ENCODE data around the gene TPSG1. TPM values are rescaled to one million over a fixed set of nuclear protein-coding genes. Genes with fewer than 3 reads are reported as not detected.

The TPSG1 gene
- total and polyA plus RNA-seq, 5 donors = 0.21 TPM; not detected in 4

Other genes starting within 250 kb of the TPSG1 start
- gene SOX8, start 243.5 kb downstream of the TPSG1 start, total RNA-seq = 1 to 10 TPM in 3 of 4 donors, under 1 TPM in 1; 0.97 to 2.1 (median 1.9) TPM
- 1.5 TPM for gene SOX8, start 243.5 kb downstream of the TPSG1 start, polyA plus RNA-seq
- 10 to 100 TPM in 3 of 4 donors, 1 to 10 TPM in 1; 7.7 to 35.3 (median 22.6) TPM for gene SSTR5, start 152.5 kb downstream of the TPSG1 start, total RNA-seq
- 13.4 TPM for gene SSTR5, start 152.5 kb downstream of the TPSG1 start, polyA plus RNA-seq
- gene C1QTNF8, start 129.0 kb downstream of the TPSG1 start, total RNA-seq = under 1 TPM in 2 of 4 donors, not detected in 2; 0.15 to 0.23 TPM
- 0.05 TPM for gene C1QTNF8, start 129.0 kb downstream of the TPSG1 start, polyA plus RNA-seq
- gene CACNA1H, start 72.2 kb downstream of the TPSG1 start, total RNA-seq = 1 to 10 TPM; 4.2 to 7.8 (median 6.0) TPM
- gene CACNA1H, start 72.2 kb downstream of the TPSG1 start, polyA plus RNA-seq = 7.5 TPM
- 1 to 10 TPM in 3 of 4 donors, not detected in 1; 3.7 to 7.1 (median 6.7) TPM for gene TPSB2, start 4.9 kb upstream of the TPSG1 start, total RNA-seq
- gene TPSB2, start 4.9 kb upstream of the TPSG1 start, polyA plus RNA-seq = 1.8 TPM
- gene TPSAB1, start 15.4 kb upstream of the TPSG1 start, total RNA-seq = 1 to 10 TPM; 1.6 to 8.3 (median 4.7) TPM
- 1.2 TPM for gene TPSAB1, start 15.4 kb upstream of the TPSG1 start, polyA plus RNA-seq
- under 1 TPM in 2 of 4 donors, not detected in 2; 0.26 to 0.85 TPM for gene TPSD1, start 30.8 kb upstream of the TPSG1 start, total RNA-seq
- gene TPSD1, start 30.8 kb upstream of the TPSG1 start, polyA plus RNA-seq = 0.16 TPM
- 10 to 100 TPM; 73.5 to 95.3 (median 87.8) TPM for gene UBE2I, start 84.4 kb upstream of the TPSG1 start, total RNA-seq
- 76.5 TPM for gene UBE2I, start 84.4 kb upstream of the TPSG1 start, polyA plus RNA-seq
- gene BAIAP3, start 108.4 kb upstream of the TPSG1 start, total RNA-seq = 1 to 10 TPM in 3 of 4 donors, under 1 TPM in 1; 0.53 to 2.7 (median 2.0) TPM
- gene BAIAP3, start 108.4 kb upstream of the TPSG1 start, polyA plus RNA-seq = 1.6 TPM
- gene TSR3, start 126.6 kb upstream of the TPSG1 start, total RNA-seq = 10 to 100 TPM; 49.6 to 54.0 (median 52.8) TPM
- 58.5 TPM for gene TSR3, start 126.6 kb upstream of the TPSG1 start, polyA plus RNA-seq
- 10 to 100 TPM; 39.7 to 45.3 (median 43.0) TPM for gene GNPTG, start 126.7 kb upstream of the TPSG1 start, total RNA-seq
- gene GNPTG, start 126.7 kb upstream of the TPSG1 start, polyA plus RNA-seq = 47.1 TPM
- 10 to 100 TPM in 3 of 4 donors, 1 to 10 TPM in 1; 6.3 to 16.4 (median 14.2) TPM for gene UNKL, start 189.4 kb upstream of the TPSG1 start, total RNA-seq
- gene UNKL, start 189.4 kb upstream of the TPSG1 start, polyA plus RNA-seq = 8.7 TPM
- 10 to 100 TPM in 3 of 4 donors, 1 to 10 TPM in 1; 9.5 to 12.1 (median 11.5) TPM for gene UQCC4, start 195.5 kb upstream of the TPSG1 start, total RNA-seq
- gene UQCC4, start 195.5 kb upstream of the TPSG1 start, polyA plus RNA-seq = 18.7 TPM
- under 1 TPM in 1 of 4 donors, not detected in 3; 0.26 TPM for gene PERCC1, start 205.8 kb upstream of the TPSG1 start, total RNA-seq
- 0.18 TPM for gene PERCC1, start 205.8 kb upstream of the TPSG1 start, polyA plus RNA-seq
- gene CCDC154, start 219.3 kb upstream of the TPSG1 start, total RNA-seq = 1 to 10 TPM in 2 of 4 donors, under 1 TPM in 2; 0.39 to 1.8 (median 0.89) TPM
- gene CCDC154, start 219.3 kb upstream of the TPSG1 start, polyA plus RNA-seq = 0.50 TPM
- gene CLCN7, start 249.8 kb upstream of the TPSG1 start, total RNA-seq = 10 to 100 TPM; 32.9 to 54.8 (median 49.0) TPM
- 35.7 TPM for gene CLCN7, start 249.8 kb upstream of the TPSG1 start, polyA plus RNA-seq